ENCODE measurements around the gene TFF3. TPM values are rescaled to one million over a fixed set of nuclear protein-coding genes. Genes with fewer than 3 reads are reported as not detected.

TFF3 gene
- 1 to 10 TPM in 1 of 4 donors, under 1 TPM in 3; 0.64 to 4.7 (median 0.89) TPM for total RNA-seq

GRCh38 chr21:42315296-42315891, at the start of gene TFF3:
Gene TFF3 (minus strand): TSS chr21:42315409. CDS start chr21:42315374, 35 bp downstream.
- Histone ChIP-seq H3K27me3 (no peaks in the 10 kb centered on the region), H3K4me3 (no peak within 1 kb of the TSS), H3K36me3 (no peaks in the 10 kb centered on the region), H3K4me1 (peaks cover 0 to 3% of the 10 kb centered on the region in 2 donors), H3K9me3 (no peaks in the 10 kb centered on the region), H3K27ac (no peak within 1 kb of the TSS)
- no peak for TF ChIP-seq CTCF (IDR thresholded peaks at IDR 0.05 in 4 of 5, conservative IDR thresholded peaks at IDR 0.05 in 1 of 5)
- no peak for TF ChIP-seq POLR2A (IDR thresholded peaks at IDR 0.05)
- in situ Hi-C loops (cut with MboI; ENCODE audit: low sequenced_read_pairs in 4 of 4) (loop anchor here in 1 of 4 donors (25.0 kb wide), 1 partner anchor 497 kb away; no protein-coding TSS in a partner anchor), intact Hi-C loops (cut with DNase I; ENCODE audit: low total_unique reads) (no loop called here)
- ATAC-seq (no peak), DNase-seq (no peak)

GRCh38 chr21:42364304-42364865, 49.2 kb upstream of the TFF3 start:
- DNase-seq (no peak), ATAC-seq (no peak)
- Histone ChIP-seq H3K36me3 (no peaks in the 10 kb centered on the region), H3K4me3 (no peak overlapping the region), H3K27ac (no peak overlapping the region), H3K9me3 (no peaks in the 10 kb centered on the region), H3K4me1 (no peaks in the 10 kb centered on the region), H3K27me3 (peaks cover 17 to 25% (median 23%) of the 10 kb centered on the region in 3 donors)
- in situ Hi-C loops (cut with MboI; ENCODE audit: low sequenced_read_pairs in 4 of 4) (no loop called here), intact Hi-C loops (cut with DNase I; ENCODE audit: low total_unique reads) (no loop called here)
- TF ChIP-seq POLR2A (IDR thresholded peaks at IDR 0.05) (no peak), CTCF (IDR thresholded peaks at IDR 0.05 in 4 of 5, conservative IDR thresholded peaks at IDR 0.05 in 1 of 5) (no peak)

- in situ Hi-C loops (cut with MboI; ENCODE audit: low sequenced_read_pairs in 4 of 4) (no loop called here), intact Hi-C loops (cut with DNase I; ENCODE audit: low total_unique reads) (no loop called here)
- DNase-seq: no peak
- Histone ChIP-seq H3K36me3 (no peaks in the 10 kb centered on the region), H3K27me3 (peaks cover 17 to 25% (median 23%) of the 10 kb centered on the region in 3 donors), H3K9me3 (no peaks in the 10 kb centered on the region), H3K4me1 (no peaks in the 10 kb centered on the region), H3K27ac (no peak overlapping the region), H3K4me3 (no peak overlapping the region)
- no peak for ATAC-seq
- TF ChIP-seq CTCF (IDR thresholded peaks at IDR 0.05 in 4 of 5, conservative IDR thresholded peaks at IDR 0.05 in 1 of 5) (no peak), POLR2A (IDR thresholded peaks at IDR 0.05) (no peak)
These were observed 48.1 kb upstream of the TFF3 start for GRCh38 chr21:42363312-42363711.

- intact Hi-C loops (cut with DNase I; ENCODE audit: low total_unique reads): no loop called here
- Histone ChIP-seq H3K36me3 (no peaks in the 10 kb centered on the region), H3K9me3 (no peaks in the 10 kb centered on the region), H3K27ac (no peak overlapping the region), H3K4me1 (no peaks in the 10 kb centered on the region), H3K27me3 (peaks cover 20 to 28% (median 23%) of the 10 kb centered on the region in 3 donors), H3K4me3 (no peak overlapping the region)
- in situ Hi-C loops (cut with MboI; ENCODE audit: low sequenced_read_pairs in 4 of 4): no loop called here
- TF ChIP-seq POLR2A (IDR thresholded peaks at IDR 0.05): no peak
- TF ChIP-seq CTCF (IDR thresholded peaks at IDR 0.05 in 4 of 5, conservative IDR thresholded peaks at IDR 0.05 in 1 of 5): no peak
- no peak for ATAC-seq
- no peak for DNase-seq
These were observed 47.5 kb upstream of the TFF3 start for GRCh38 chr21:42362700-42363099.
